GM19395 (cell line): ENCODE measurements around the gene CFAP65.

Experiments
- ATAC-seq: cut with Tn5 transposase; IDR thresholded peaks from one replicate; pipeline ENCODE4 v1.9.1; 2021; ENCODE audit warnings: mild to moderate bottlenecking, moderate library complexity; ENCODE audit not compliant: unreplicated experiment

CFAP65 gene, protein sequence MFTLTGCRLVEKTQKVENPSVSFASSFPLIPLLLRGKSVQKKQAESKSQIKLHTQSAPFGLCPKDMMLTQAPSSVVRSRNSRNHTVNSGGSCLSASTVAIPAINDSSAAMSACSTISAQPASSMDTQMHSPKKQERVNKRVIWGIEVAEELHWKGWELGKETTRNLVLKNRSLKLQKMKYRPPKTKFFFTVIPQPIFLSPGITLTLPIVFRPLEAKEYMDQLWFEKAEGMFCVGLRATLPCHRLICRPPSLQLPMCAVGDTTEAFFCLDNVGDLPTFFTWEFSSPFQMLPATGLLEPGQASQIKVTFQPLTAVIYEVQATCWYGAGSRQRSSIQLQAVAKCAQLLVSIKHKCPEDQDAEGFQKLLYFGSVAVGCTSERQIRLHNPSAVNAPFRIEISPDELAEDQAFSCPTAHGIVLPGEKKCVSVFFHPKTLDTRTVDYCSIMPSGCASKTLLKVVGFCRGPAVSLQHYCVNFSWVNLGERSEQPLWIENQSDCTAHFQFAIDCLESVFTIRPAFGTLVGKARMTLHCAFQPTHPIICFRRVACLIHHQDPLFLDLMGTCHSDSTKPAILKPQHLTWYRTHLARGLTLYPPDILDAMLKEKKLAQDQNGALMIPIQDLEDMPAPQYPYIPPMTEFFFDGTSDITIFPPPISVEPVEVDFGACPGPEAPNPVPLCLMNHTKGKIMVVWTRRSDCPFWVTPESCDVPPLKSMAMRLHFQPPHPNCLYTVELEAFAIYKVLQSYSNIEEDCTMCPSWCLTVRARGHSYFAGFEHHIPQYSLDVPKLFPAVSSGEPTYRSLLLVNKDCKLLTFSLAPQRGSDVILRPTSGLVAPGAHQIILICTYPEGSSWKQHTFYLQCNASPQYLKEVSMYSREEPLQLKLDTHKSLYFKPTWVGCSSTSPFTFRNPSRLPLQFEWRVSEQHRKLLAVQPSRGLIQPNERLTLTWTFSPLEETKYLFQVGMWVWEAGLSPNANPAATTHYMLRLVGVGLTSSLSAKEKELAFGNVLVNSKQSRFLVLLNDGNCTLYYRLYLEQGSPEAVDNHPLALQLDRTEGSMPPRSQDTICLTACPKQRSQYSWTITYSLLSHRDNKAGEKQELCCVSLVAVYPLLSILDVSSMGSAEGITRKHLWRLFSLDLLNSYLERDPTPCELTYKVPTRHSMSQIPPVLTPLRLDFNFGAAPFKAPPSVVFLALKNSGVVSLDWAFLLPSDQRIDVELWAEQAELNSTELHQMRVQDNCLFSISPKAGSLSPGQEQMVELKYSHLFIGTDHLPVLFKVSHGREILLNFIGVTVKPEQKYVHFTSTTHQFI (N-terminal part only)

DNA sequence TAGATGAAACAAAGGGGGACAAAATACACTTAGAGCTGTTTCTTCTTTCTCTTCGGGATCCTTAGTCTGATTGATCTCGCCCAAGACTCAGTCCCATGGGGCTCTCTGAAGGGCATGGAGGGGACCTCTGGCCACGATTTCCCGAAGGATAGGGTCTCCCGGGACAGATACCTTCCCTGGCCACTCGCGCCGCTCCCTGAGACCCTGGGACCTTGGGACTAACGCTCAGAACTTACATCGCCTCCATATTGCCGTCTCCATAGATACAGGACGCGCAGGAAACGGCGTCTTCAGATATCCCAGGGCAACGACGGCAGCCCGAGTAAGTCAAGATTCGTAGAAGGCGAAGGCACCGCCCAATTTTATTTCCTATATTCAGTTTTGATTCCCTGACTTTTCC is at the start of gene CFAP65:
Gene CFAP65 (minus strand): TSS at position 265 of the 400 bp plus-strand sequence. CDS start 2,468 bp downstream, outside the sequence.
- no peak for ATAC-seq

- no peak for ATAC-seq
Measured at GRCh38 chr2:219090436-219091299, 49.4 kb upstream of the CFAP65 start.

- ATAC-seq, result no peak
Measured at GRCh38 chr2:219089330-219089729, 48.0 kb upstream of the CFAP65 start.

DNA sequence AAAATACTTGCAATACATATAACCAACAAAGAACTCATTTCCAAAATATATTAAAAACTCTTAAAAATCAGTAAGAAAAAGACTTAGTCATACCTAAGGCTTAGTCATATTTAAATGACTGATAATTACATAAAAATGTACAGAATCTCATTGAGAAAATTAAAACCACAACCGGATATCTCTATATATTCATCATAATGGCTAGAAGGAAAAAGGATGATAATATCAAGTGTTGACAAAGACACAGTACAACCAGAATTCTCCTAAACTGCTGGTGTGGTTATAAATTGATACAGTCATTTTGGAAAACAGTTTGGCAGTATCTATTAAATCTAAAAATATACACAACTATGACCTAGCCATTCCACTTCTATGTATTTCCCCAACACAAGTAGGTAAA is 46.5 kb upstream of the CFAP65 start:
- no peak for ATAC-seq

DNA sequence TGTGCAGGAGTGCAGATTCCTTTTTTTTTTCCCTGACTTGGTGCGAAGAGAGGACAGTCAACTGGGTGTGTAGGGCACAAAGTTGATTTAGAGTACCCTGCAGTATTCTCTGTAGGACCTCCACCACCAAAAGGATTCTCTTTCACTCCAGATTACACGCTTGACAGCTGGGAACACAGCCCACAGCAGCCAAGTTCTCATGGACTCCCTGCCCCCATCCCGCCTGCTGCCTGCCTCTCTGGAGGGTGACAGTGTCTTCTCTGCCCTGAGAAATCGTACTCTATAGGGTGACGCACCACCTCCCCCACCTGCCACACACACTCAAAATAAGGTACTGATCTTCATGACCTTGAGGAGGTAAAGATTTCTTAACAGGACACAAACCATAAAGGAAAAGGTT is 46.0 kb upstream of the CFAP65 start:
- ATAC-seq, result no peak

DNA sequence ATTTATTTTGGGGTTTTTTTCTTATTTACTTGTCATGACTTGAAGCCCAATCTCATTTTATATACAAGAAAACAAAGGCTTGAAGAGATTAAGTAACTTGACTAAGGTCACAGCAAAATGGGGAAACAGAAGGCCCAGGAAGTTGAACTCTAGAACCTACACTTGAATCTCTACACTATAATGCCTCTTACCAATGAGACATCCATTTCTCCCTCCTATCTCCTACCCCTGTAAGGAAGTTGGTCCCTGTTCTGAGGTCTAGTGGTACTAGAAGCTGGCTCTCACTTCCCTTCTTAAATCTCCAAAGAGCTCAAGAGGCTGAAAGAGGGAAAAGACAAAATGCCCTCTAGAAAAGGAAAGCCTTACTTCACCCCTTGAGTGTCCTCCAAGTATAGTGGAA is 44.9 kb upstream of the CFAP65 start:
- no peak for ATAC-seq

- ATAC-seq, result no peak
Measured at GRCh38 chr2:219084791-219085190, 43.5 kb upstream of the CFAP65 start.

DNA sequence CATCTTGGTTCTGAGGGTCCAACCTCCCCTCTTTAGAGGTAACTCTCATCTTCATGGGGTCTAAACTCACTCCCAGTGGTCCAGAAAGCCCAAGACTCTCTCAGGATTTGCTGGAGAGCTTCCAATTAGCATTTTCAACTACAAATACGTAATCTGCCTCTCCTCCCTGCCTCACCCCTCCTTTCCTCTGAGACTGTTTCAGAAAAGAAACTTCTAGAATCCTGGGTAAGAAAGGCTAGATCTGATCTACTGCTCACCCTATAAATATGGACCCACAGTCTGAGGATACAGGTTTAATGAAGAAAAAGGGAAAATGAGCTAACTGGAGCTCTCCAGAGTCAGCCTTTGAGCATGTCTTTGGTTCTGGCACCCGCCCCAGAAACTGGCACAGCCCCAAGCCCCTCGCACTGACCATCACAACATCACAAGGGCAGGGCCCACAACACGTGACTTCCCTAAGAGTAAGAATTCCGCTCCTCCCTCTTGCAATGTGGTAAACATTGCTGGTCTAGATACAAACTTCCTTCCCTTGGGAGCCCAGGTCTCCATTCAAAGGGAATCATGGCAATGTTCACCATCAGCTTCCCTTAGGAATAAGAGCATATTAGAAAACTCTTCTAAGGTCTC is 41.1 kb upstream of the CFAP65 start:
- no peak for ATAC-seq

GRCh38 chr2:219081701-219082331 is 40.5 kb upstream of the CFAP65 start:
- ATAC-seq, result no peak

DNA sequence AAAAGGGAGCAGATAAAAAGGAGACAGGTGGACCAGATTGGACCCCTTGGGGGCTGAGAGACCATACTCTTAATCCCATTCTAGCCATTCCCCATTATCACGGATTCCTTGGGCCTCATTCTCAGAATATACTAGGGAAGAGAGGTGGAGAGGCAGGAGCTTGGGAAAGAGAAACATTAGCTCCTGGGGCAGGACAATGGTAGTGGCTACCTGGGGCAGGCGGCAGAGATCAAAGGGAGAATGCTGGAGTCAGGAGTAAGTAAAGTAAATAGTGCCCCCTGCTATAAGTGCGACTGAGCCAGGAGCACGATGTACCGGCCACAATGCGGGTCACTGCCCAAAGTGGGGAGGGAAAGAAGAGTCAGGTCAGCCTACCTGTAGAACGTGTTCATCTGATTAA is 39.8 kb upstream of the CFAP65 start:
- no peak for ATAC-seq

- no peak for ATAC-seq
Measured at GRCh38 chr2:219079417-219079816, 38.1 kb upstream of the CFAP65 start.

GRCh38 chr2:219078951-219079350 is 37.6 kb upstream of the CFAP65 start:
- ATAC-seq, result no peak

DNA sequence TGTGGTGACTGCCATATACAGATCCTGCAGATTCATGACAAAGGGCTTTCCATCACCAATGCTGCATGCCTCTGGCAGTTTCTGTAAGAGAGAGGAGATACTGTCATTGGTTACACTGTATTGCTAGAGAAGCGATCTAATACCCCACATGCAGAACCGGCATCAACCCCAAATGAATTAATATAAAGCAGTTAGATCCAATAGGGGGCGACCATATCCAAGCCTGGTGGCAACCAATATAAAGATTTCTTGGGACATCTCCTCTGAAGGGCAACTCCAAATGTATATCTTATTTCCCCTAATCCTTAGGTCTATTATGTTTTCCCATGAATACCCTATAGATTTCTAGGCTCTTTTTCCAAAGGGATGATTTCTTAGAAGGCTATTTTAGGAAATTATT is 36.8 kb upstream of the CFAP65 start:
- ATAC-seq, result no peak

- ATAC-seq, result no peak
Measured at GRCh38 chr2:219076253-219076652, 34.9 kb upstream of the CFAP65 start.

- no peak for ATAC-seq
Measured at GRCh38 chr2:219073413-219074129, 32.3 kb upstream of the CFAP65 start.

DNA sequence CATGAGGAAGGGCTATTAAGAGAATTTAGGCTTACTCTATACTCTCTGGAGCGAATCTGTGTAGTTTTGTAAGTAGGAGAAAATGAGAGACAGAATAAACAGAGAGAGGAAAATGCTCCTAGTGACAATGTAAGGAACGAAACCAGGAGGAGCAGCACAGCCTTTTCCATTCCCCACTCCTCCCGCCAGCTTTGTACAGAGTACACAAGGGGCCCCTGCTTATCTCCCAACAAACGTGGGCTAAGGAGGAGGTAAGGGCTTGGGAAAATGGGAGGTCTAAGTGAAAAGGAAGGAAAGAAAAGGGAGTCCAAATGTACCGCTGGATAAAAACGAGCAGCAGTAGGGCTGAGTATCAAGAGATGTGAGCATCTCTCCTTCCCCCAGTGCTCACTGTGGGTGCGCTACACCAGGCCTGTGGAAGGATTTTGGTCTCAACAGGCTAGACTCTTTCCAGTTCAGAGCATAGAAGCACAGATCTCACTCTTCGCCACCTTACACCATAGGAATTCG is 31.5 kb upstream of the CFAP65 start:
- no peak for ATAC-seq

- ATAC-seq, result no peak
Measured at GRCh38 chr2:219071131-219071816, 30.0 kb upstream of the CFAP65 start.

- ATAC-seq, result no peak
Measured at GRCh38 chr2:219065484-219065883, 24.2 kb upstream of the CFAP65 start.
